Measurements from ENCODE around the gene FUOM. TPM values are rescaled to one million over a fixed set of nuclear protein-coding genes. Genes with fewer than 3 reads are reported as not detected.

The FUOM gene
- total and polyA plus RNA-seq, 2 of the 8 experiments (the other 6 are each of a cell fraction or from before 2014, with no cell fraction given) = 22.0 to 30.4 TPM

GRCh38 chr10:133361227-133361626 is 3.4 kb upstream of the FUOM start:
- H4K20me1 ChIP-seq (replicated peaks in 1 of 2; ENCODE audit: control insufficient read depth in 1 of 2, insufficient read depth in 2 of 2, low read length in 2 of 2) = peaks cover 4 to 10% of the 10 kb centered on the region in 2 experiments
- H3K79me1 ChIP-seq (ENCODE audit: low read depth, low read length) = no peaks in the 10 kb centered on the region
- FAIRE-seq (no peak), DNase-seq (ENCODE audit: low read depth in 1 of 2, low spot score in 2 of 2) (no peak)
- no peak overlapping the region for H3K4me2 ChIP-seq (ENCODE audit: insufficient read depth in 1 of 2, low read depth in 2 of 2, low read length in 2 of 2)
- H3K36me3 ChIP-seq (ENCODE audit: control insufficient read depth in 2 of 4, insufficient read depth in 4 of 4, low read length in 3 of 4) = peaks cover 13 to 32% (median 26%) of the 10 kb centered on the region in 4 experiments
- H3K23ac ChIP-seq (ENCODE audit: insufficient read length) = no peak overlapping the region
- TF ChIP-seq EP300 (IDR thresholded peaks at IDR 0.05; ENCODE audit: borderline replicate concordance in 1 of 2, low read depth in 2 of 2, low read length in 2 of 2) = no peak
- TF ChIP-seq EGR1 (IDR thresholded peaks at IDR 0.05; ENCODE audit: borderline replicate concordance, low read depth, low read length) = no peak
- TF ChIP-seq SP4 (IDR thresholded peaks at IDR 0.05; ENCODE audit: low read length) = no peak
- TF ChIP-seq POLR2AphosphoS5 (IDR thresholded peaks at IDR 0.05; ENCODE audit: low read depth, low read length) = no peak
- no peak for TF ChIP-seq EZH2 (IDR thresholded peaks at IDR 0.05; ENCODE audit: low read depth, low read length, severe bottlenecking)
- no peak for TF ChIP-seq NANOG (IDR thresholded peaks at IDR 0.05; ENCODE audit: insufficient read depth, low read depth, low read length, poor library complexity, severe bottlenecking)
- no peak for TF ChIP-seq CHD2 (IDR thresholded peaks at IDR 0.05; ENCODE audit: low read length)
- H2AK5ac ChIP-seq (ENCODE audit: low read depth, low read length) = no peak overlapping the region
- no peak overlapping the region for H2BK5ac ChIP-seq (ENCODE audit: low read depth, low read length)
- H3K9ac ChIP-seq (replicated peaks in 1 of 4; ENCODE audit: extremely low read depth in 1 of 4, low read depth in 3 of 4, low read length in 3 of 4) = no peak overlapping the region
- H3K14ac ChIP-seq (ENCODE audit: insufficient read length) = no peak overlapping the region
- no peak overlapping the region for H2AFZ ChIP-seq (ENCODE audit: low read length)
- H3K9me3 ChIP-seq (ENCODE audit: insufficient read depth in 2 of 2, low read depth in 1 of 2, low read length in 1 of 2) = no peaks in the 10 kb centered on the region
- H3K56ac ChIP-seq (replicated peaks; ENCODE audit: insufficient read length, low read depth, low read length) = no peak overlapping the region
- H3K27me3 ChIP-seq (replicated peaks in 1 of 4; ENCODE audit: control insufficient read depth in 3 of 4, extremely low read depth in 1 of 4, insufficient read depth in 3 of 4, low read length in 3 of 4) = peaks cover 0 to 19% (median 7%) of the 10 kb centered on the region in 4 experiments; a peak in 5 of 7 replicates
- no peak overlapping the region for H3K27ac ChIP-seq (ENCODE audit: low read depth, low read length)
- no peak overlapping the region for H2BK12ac ChIP-seq (ENCODE audit: low read depth, low read length)
- ChIA-PET CTCF (ENCODE audit: partially characterized antibody) (interaction anchor here (0.7 to 2.5 kb wide), 10 partner anchors 9 to 53 kb away, joined by 3 to 13 read pairs (median 5); partner anchors contain the start of gene PRAP1), POLR2A (ENCODE audit: partially characterized antibody) (interaction anchor here (1.3 to 3.0 kb wide), 8 partner anchors 9 to 34 kb away, joined by 3 to 12 read pairs (median 8); partner anchors contain the start of genes ECHS1, PAOX and PRAP1)
- H2BK20ac ChIP-seq (ENCODE audit: low read length) = no peak overlapping the region
- H3K23me2 ChIP-seq (ENCODE audit: low read depth, low read length) = peaks cover 6% of the 10 kb centered on the region; the same call in 1 of the 2 replicates
- no peak overlapping the region for H4K5ac ChIP-seq (ENCODE audit: insufficient read length, low read depth, low read length)
- H3K18ac ChIP-seq (ENCODE audit: extremely low read depth, low read length) = no peak overlapping the region
- no peak overlapping the region for H4K91ac ChIP-seq (replicated peaks; ENCODE audit: insufficient read length, low read length)
- H3K4me1 ChIP-seq (replicated peaks in 1 of 4; ENCODE audit: control insufficient read depth in 3 of 4, insufficient read depth in 4 of 4, low read length in 3 of 4) = peaks cover 0 to 6% (median 3%) of the 10 kb centered on the region in 4 experiments; a peak in 3 of 7 replicates
- H3K79me2 ChIP-seq (ENCODE audit: control insufficient read depth in 1 of 2, insufficient read depth in 2 of 2, low read length in 2 of 2) = no peaks in the 10 kb centered on the region
- no peak overlapping the region for H4K8ac ChIP-seq (ENCODE audit: extremely low read depth, insufficient read depth, low read length)
- 88% methylated on average over 5 of the region's 5 CpGs; no CpG with 5 or more reads in 1 of the 2 experiments for WGBS, 2 experiments (ENCODE audit: extremely low coverage in 1 of 2, insufficient coverage in 1 of 2, insufficient read length in 1 of 2, insufficient replicate concordance in 2 of 2, low coverage in 1 of 2, low lambda C conversion rate in 2 of 2, missing lambda C conversion rate in 1 of 2)
- H3K4me3 ChIP-seq (ENCODE audit: extremely low read depth in 1 of 4, insufficient read depth in 2 of 4, low read depth in 3 of 4, low read length in 4 of 4) = no peak overlapping the region
- H2BK120ac ChIP-seq (replicated peaks; ENCODE audit: low read depth, low read length) = no peak overlapping the region
- no peak overlapping the region for H2BK15ac ChIP-seq (ENCODE audit: low read length)
- no peak overlapping the region for H3K4ac ChIP-seq (replicated peaks; ENCODE audit: insufficient read length, low read depth, low read length)
